H1 (cell line): ENCODE results near the gene OBSCN. TPM values are rescaled to one million over a fixed set of nuclear protein-coding genes. Genes with fewer than 3 reads are reported as not detected.

Experiments
- CTCF ChIA-PET: fragments of 300-600 bp; sonication (Branson Sonifier 250); formaldehyde crosslinking; loops from one replicate; lab custom pipeline; 2021; ENCODE audit not compliant: partially characterized antibody; lab: Charles Lee
- POLR2A ChIA-PET: fragments of 300-600 bp; sonication (Branson Sonifier 250); formaldehyde crosslinking; loops from one replicate; lab custom pipeline; 2021; ENCODE audit warnings: inconsistent platforms; ENCODE audit not compliant: partially characterized antibody; lab: Charles Lee
- DNase-seq, 2 experiments: peaks; one replicate each; pipeline versions ENCODE4 v3.0.0 to v3.0.0-alpha.2; 2010 to 2022; ENCODE audit warnings: low spot score in 2 of 2, low read depth in 1 of 2, mixed read lengths in 1 of 2
- FAIRE-seq: peaks from 2 replicates; lab custom pipeline; 2011; peaks lifted over from hg19 to GRCh38; lab: Jason Lieb, UNC
- H2AFZ ChIP-seq: 2 replicates; pipeline ENCODE4 v1.8.1; 2012; ENCODE audit warnings: low read length, inconsistent platforms
- H2AK5ac ChIP-seq: 2 replicates; pipeline ENCODE4 v1.6.1; 2013; ENCODE audit warnings: low read depth, low read length
- H2BK120ac ChIP-seq: replicated peaks from 2 replicates; pipeline ENCODE3; 2013; ENCODE audit warnings: low read depth, low read length, inconsistent platforms
- H2BK12ac ChIP-seq: 2 replicates; pipeline ENCODE4 v1.6.1; 2013; ENCODE audit warnings: low read depth, low read length
- H2BK15ac ChIP-seq: 2 replicates; pipeline ENCODE4 v1.6.1; 2013; ENCODE audit warnings: low read length
- H2BK20ac ChIP-seq: 2 replicates; pipeline ENCODE4 v1.6.1; 2013; ENCODE audit warnings: low read length
- H2BK5ac ChIP-seq: 2 replicates; pipeline ENCODE4 v1.6.1; 2013; ENCODE audit warnings: low read depth, low read length
- H3K14ac ChIP-seq: 2 replicates; pipeline ENCODE4 v1.6.1; 2013; ENCODE audit warnings: inconsistent platforms; ENCODE audit not compliant: insufficient read length
- H3K18ac ChIP-seq: 2 replicates; pipeline ENCODE4 v1.6.1; 2013; ENCODE audit warnings: low read length; ENCODE audit errors: extremely low read depth
- H3K23ac ChIP-seq: 2 replicates; pipeline ENCODE4 v1.6.1; 2013; ENCODE audit warnings: inconsistent platforms; ENCODE audit not compliant: insufficient read length
- H3K23me2 ChIP-seq: 2 replicates; pipeline ENCODE4 v1.6.1; 2013; ENCODE audit warnings: low read depth, low read length
- H3K27ac ChIP-seq: 2 replicates; pipeline ENCODE4 v1.6.1; 2011; ENCODE audit warnings: low read depth, low read length, inconsistent platforms
- H3K27me3 ChIP-seq, 4 experiments: replicated peaks in 1 of 4; 1 replicate in 1 of 4; 2 replicates in 3 of 4; pipeline versions ENCODE4 v1.6.1 to v1.8.1; 2011 to 2013; ENCODE audit warnings: low read length in 3 of 4, mild to moderate bottlenecking in 3 of 4, inconsistent platforms in 2 of 4, mixed read lengths in 2 of 4, moderate library complexity in 1 of 4; ENCODE audit not compliant: control insufficient read depth in 3 of 4, insufficient read depth in 3 of 4; ENCODE audit errors: extremely low read depth in 1 of 4
- H3K36me3 ChIP-seq, 4 experiments: 2 replicates each; pipeline versions ENCODE4 v1.6.1 to v1.8.1; 2011 to 2013; ENCODE audit warnings: mild to moderate bottlenecking in 4 of 4, low read length in 3 of 4, moderate library complexity in 2 of 4, control low read depth in 1 of 4, inconsistent platforms in 1 of 4; ENCODE audit not compliant: insufficient read depth in 4 of 4, control insufficient read depth in 2 of 4
- H3K4ac ChIP-seq: replicated peaks from 2 replicates; pipeline ENCODE3; 2013; ENCODE audit warnings: low read length, low read depth, mixed read lengths, inconsistent platforms; ENCODE audit not compliant: insufficient read length
- H3K4me1 ChIP-seq, 4 experiments: replicated peaks in 1 of 4; 1 replicate in 1 of 4; 2 replicates in 3 of 4; pipeline versions ENCODE4 v1.6.1 to v1.8.1; 2011 to 2013; ENCODE audit warnings: low read length in 3 of 4, inconsistent platforms in 2 of 4, mixed read lengths in 1 of 4; ENCODE audit not compliant: insufficient read depth in 4 of 4, control insufficient read depth in 3 of 4
- H3K4me2 ChIP-seq, 2 experiments: 2 replicates each; pipeline versions ENCODE4 v1.6.1 to v1.8.1; 2011 to 2013; ENCODE audit warnings: low read depth in 2 of 2, low read length in 2 of 2, control low read depth in 1 of 2, inconsistent platforms in 1 of 2, mild to moderate bottlenecking in 1 of 2; ENCODE audit not compliant: insufficient read depth in 1 of 2
- H3K4me3 ChIP-seq, 4 experiments: fragments of 200-600, 300-600 bp in 1 of 4; sonication (generic), shearing (Covaris generic), sonication (Bioruptor Twin) in 1 of 4; 2 replicates each; pipeline versions ENCODE4 v1.5.1 to v1.8.1; 2011 to 2016; ENCODE audit warnings: low read length in 4 of 4, low read depth in 3 of 4, control low read depth in 2 of 4, inconsistent platforms in 2 of 4, mild to moderate bottlenecking in 2 of 4, mixed read lengths in 1 of 4, moderate library complexity in 1 of 4; ENCODE audit not compliant: insufficient read depth in 2 of 4; ENCODE audit errors: extremely low read depth in 1 of 4
- H3K56ac ChIP-seq: replicated peaks from 2 replicates; pipeline ENCODE3; 2013; ENCODE audit warnings: low read depth, mild to moderate bottlenecking, mixed read lengths, low read length, inconsistent platforms; ENCODE audit not compliant: insufficient read length
- H3K79me1 ChIP-seq: 2 replicates; pipeline ENCODE4 v1.6.1; 2013; ENCODE audit warnings: low read depth, low read length, control low read depth
- H3K79me2 ChIP-seq, 2 experiments: 2 replicates each; pipeline versions ENCODE4 v1.6.1 to v1.8.1; 2012 to 2013; ENCODE audit warnings: low read length in 2 of 2, mild to moderate bottlenecking in 2 of 2, inconsistent platforms in 1 of 2; ENCODE audit not compliant: insufficient read depth in 2 of 2, control insufficient read depth in 1 of 2
- H3K9ac ChIP-seq, 4 experiments: replicated peaks in 1 of 4; 1 replicate in 1 of 4; 2 replicates in 3 of 4; pipeline versions ENCODE4 v1.6.1 to v1.8.1; 2011 to 2013; ENCODE audit warnings: low read depth in 3 of 4, low read length in 3 of 4, control low read depth in 2 of 4, mild to moderate bottlenecking in 2 of 4, moderate library complexity in 2 of 4, inconsistent platforms in 1 of 4; ENCODE audit errors: extremely low read depth in 1 of 4
- H3K9me3 ChIP-seq, 2 experiments: 2 replicates each; pipeline versions ENCODE4 v1.6.1 to v1.8.1; 2012 to 2013; ENCODE audit warnings: mild to moderate bottlenecking in 2 of 2, moderate library complexity in 2 of 2, control low read depth in 1 of 2, inconsistent platforms in 1 of 2, low read depth in 1 of 2, low read length in 1 of 2, mixed read lengths in 1 of 2; ENCODE audit not compliant: insufficient read depth in 2 of 2
- H4K20me1 ChIP-seq, 2 experiments: replicated peaks in 1 of 2; 2 replicates each; pipeline versions ENCODE3 to v1.8.1; 2011 to 2013; ENCODE audit warnings: inconsistent platforms in 2 of 2, low read length in 2 of 2, mild to moderate bottlenecking in 1 of 2; ENCODE audit not compliant: insufficient read depth in 2 of 2, control insufficient read depth in 1 of 2
- H4K5ac ChIP-seq: 2 replicates; pipeline ENCODE4 v1.6.1; 2013; ENCODE audit warnings: low read length, low read depth, mixed read lengths, inconsistent platforms; ENCODE audit not compliant: insufficient read length
- H4K8ac ChIP-seq: 2 replicates; pipeline ENCODE4 v1.8.0; 2013; ENCODE audit warnings: mild to moderate bottlenecking, moderate library complexity, low read length, inconsistent platforms; ENCODE audit not compliant: insufficient read depth; ENCODE audit errors: extremely low read depth
- H4K91ac ChIP-seq: replicated peaks from 2 replicates; pipeline ENCODE3; 2013; ENCODE audit warnings: low read length, mixed read lengths, inconsistent platforms; ENCODE audit not compliant: insufficient read length
- BACH1 ChIP-seq: IDR thresholded peaks from 2 replicates; pipeline ENCODE4 v1.6.1; 2012; ENCODE audit warnings: low read length, improper control_type of control experiment
- EGR1 ChIP-seq: IDR thresholded peaks from 2 replicates; pipeline ENCODE4 v1.6.1; 2011; ENCODE audit warnings: low read depth, low read length, borderline replicate concordance
- GABPA ChIP-seq: IDR thresholded peaks from 2 replicates; pipeline ENCODE4 v1.6.1; 2011; ENCODE audit warnings: mild to moderate bottlenecking, low read length, moderate library complexity, borderline replicate concordance; ENCODE audit not compliant: insufficient read depth
- POLR2A ChIP-seq, 2 experiments: IDR thresholded peaks; 1 replicate in 1 of 2; 2 replicates in 1 of 2; pipeline ENCODE4 v1.6.1; 2011; ENCODE audit warnings: low read depth in 2 of 2, low read length in 2 of 2, mild to moderate bottlenecking in 2 of 2; ENCODE audit errors: control extremely low read depth in 1 of 2
- WGBS, 2 experiments: shearing (Covaris generic) in 1 of 2; methylation state at CpG; one replicate each; pipeline versions ENCODE4 v1.1.6 to v1.1.7; 2013 to 2015; ENCODE audit warnings: low lambda C conversion rate in 2 of 2, mixed read lengths in 2 of 2, inconsistent platforms in 1 of 2, low coverage in 1 of 2, missing lambda C conversion rate in 1 of 2; ENCODE audit not compliant: insufficient replicate concordance in 2 of 2, insufficient coverage in 1 of 2, insufficient read length in 1 of 2; ENCODE audit errors: extremely low coverage in 1 of 2, missing lambda C conversion rate in 1 of 2; 5-methylcytosine and 5-hydroxymethylcytosine counted together
- polyA plus RNA-seq, 7 experiments: library from polyadenylated mRNA; depleted of rRNA in 3 of 7; stranded (reverse) in 5 of 7; unstranded in 2 of 7; fragments of >200 nt in 5 of 7; fragments of 200-250 nt in 2 of 7; gene quantifications; 1 replicate in 5 of 7; 2 replicates in 1 of 7; 4 replicates in 1 of 7; pipeline versions ENCODE4 v1.2.1 to v1.2.3, GENCODE V29; 2011 to 2013; ENCODE audit warnings: missing spikeins in 2 of 7, mixed read lengths in 2 of 7
- total RNA-seq: library from RNA; stranded (reverse); fragmentation: NEBNext Ultra II Directional; extraction: Animal tissue kit (Norgen Biotek cat#: 25700); gene quantifications from 2 replicates; pipeline ENCODE4 v1.2.1, GENCODE V29; 2021

The OBSCN gene
- total and polyA plus RNA-seq, 2 of the 8 experiments (the other 6 are each of a cell fraction or from before 2014, with no cell fraction given), result 7.5 to 28.4 TPM

DNA sequence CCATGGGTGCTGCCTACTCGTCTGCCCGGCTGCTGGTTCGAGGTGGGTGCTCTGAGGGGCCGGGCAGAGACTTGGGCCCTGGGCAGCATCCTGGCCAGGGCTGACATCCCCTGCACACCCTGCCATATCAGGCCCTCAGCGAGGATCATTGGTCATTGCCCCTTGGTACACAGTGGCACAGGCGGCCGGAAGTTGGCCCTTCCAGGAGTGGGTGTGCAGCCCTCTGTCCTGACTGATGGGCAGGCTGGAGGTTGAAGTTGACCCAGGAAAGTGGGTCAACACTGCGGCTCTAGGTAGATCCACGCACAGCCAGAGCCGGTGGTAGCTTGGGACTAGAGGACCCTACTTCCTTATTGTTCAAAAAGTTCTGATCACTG, 125.9 kb downstream of the OBSCN start:
- WGBS, 2 experiments, result 85% methylated on average over 10 of the region's 10 CpGs; no CpG with 5 or more reads in 1 of the 2 experiments
- TF ChIP-seq BACH1 (no peak), GABPA (no peak), POLR2A (IDR thresholded peaks at IDR 0.05; ENCODE audit: control extremely low read depth in 1 of 2, low read depth in 2 of 2, low read length in 2 of 2) (no peak), EGR1 (no peak)

More for the DNA sequence above, 125.9 kb downstream of the OBSCN start:
- H3K9ac ChIP-seq, result no peak overlapping the region
- no peak overlapping the region for H3K4me2 ChIP-seq
- no peaks in the 10 kb centered on the region; a peak in 1 of 4 replicates for H3K9me3 ChIP-seq
- H3K36me3 ChIP-seq, result peaks cover 0 to 3% (median 0%) of the 10 kb centered on the region in 4 experiments; a peak in 1 of 8 replicates
- no peak overlapping the region for H2AK5ac ChIP-seq
- H3K56ac ChIP-seq, result no peak overlapping the region
- no peak overlapping the region for H2AFZ ChIP-seq
- no peak for FAIRE-seq
- no peak overlapping the region for H2BK5ac ChIP-seq
- no peaks in the 10 kb centered on the region for H3K79me2 ChIP-seq
- no peaks in the 10 kb centered on the region for H3K4me1 ChIP-seq
- H3K79me1 ChIP-seq, result no peaks in the 10 kb centered on the region
- H3K27me3 ChIP-seq, result no peaks in the 10 kb centered on the region
- no peak for DNase-seq
- no peak overlapping the region for H3K14ac ChIP-seq
- no peak overlapping the region for H3K18ac ChIP-seq
- no peak overlapping the region for H2BK12ac ChIP-seq
- no peak overlapping the region for H2BK120ac ChIP-seq
- ChIA-PET POLR2A (no interaction called here), CTCF (no interaction called here)
- H2BK20ac ChIP-seq, result no peak overlapping the region
- no peak overlapping the region for H4K91ac ChIP-seq
- no peak overlapping the region for H4K8ac ChIP-seq
- H3K23ac ChIP-seq, result no peak overlapping the region
- no peaks in the 10 kb centered on the region for H4K20me1 ChIP-seq
- no peaks in the 10 kb centered on the region for H3K23me2 ChIP-seq
- H3K4ac ChIP-seq, result no peak overlapping the region
- H3K4me3 ChIP-seq, result no peak overlapping the region
- H2BK15ac ChIP-seq, result no peak overlapping the region
- no peak overlapping the region for H3K27ac ChIP-seq
- H4K5ac ChIP-seq, result no peak overlapping the region
